CD14-positive monocyte (primary cell): ENCODE data around the gene KCTD16. TPM values are rescaled to one million over a fixed set of nuclear protein-coding genes. Genes with fewer than 3 reads are reported as not detected.

Experiments used
- DNase-seq, 3 donors: peaks; one replicate each; pipeline ENCODE4 v3.0.0-alpha.2; 2011 to 2022
- H2AFZ ChIP-seq: 2 replicates; pipeline ENCODE4 v1.6.0; 2012; ENCODE audit warnings: mild to moderate bottlenecking, low read depth, low read length, inconsistent platforms; ENCODE audit not compliant: insufficient read depth, poor library complexity, severe bottlenecking
- H3K27ac ChIP-seq, 2 donors: 1 replicate in 1 of 2; 2 replicates in 1 of 2; pipeline ENCODE4 v1.5.1; 2012 to 2013; ENCODE audit warnings: low read length in 2 of 2, control low read depth in 1 of 2, inconsistent platforms in 1 of 2, low read depth in 1 of 2, mild to moderate bottlenecking in 1 of 2
- H3K27me3 ChIP-seq, 2 donors: one replicate each; pipeline versions ENCODE4 v1.6.0 to v1.6.1; 2011 to 2013; ENCODE audit warnings: low read length in 2 of 2; ENCODE audit not compliant: control insufficient read depth in 2 of 2, insufficient read depth in 2 of 2
- H3K36me3 ChIP-seq, 2 donors: replicated peaks in 1 of 2; 1 replicate in 1 of 2; 2 replicates in 1 of 2; pipeline versions ENCODE4 v1.5.1 to v1.6.1; 2012 to 2013; ENCODE audit warnings: low read length in 2 of 2, control low read depth in 1 of 2, inconsistent platforms in 1 of 2, mild to moderate bottlenecking in 1 of 2; ENCODE audit not compliant: insufficient read depth in 2 of 2, control insufficient read depth in 1 of 2
- H3K4me1 ChIP-seq, 2 donors: 1 replicate in 1 of 2; 2 replicates in 1 of 2; pipeline versions ENCODE4 v1.5.1 to v1.6.1; 2012 to 2013; ENCODE audit warnings: low read length in 2 of 2, control low read depth in 1 of 2, inconsistent platforms in 1 of 2, mild to moderate bottlenecking in 1 of 2, moderate library complexity in 1 of 2; ENCODE audit not compliant: insufficient read depth in 2 of 2, control insufficient read depth in 1 of 2
- H3K4me2 ChIP-seq: replicated peaks from 2 replicates; pipeline ENCODE3; 2012; ENCODE audit warnings: low read length, moderate library complexity, mild to moderate bottlenecking; ENCODE audit not compliant: poor library complexity, severe bottlenecking; ENCODE audit errors: extremely low read depth
- H3K4me3 ChIP-seq, 3 experiments: fragments of 200-600 bp in 1 of 3; sonication (generic) in 1 of 3; replicated peaks in 1 of 3; 1 replicate in 2 of 3; 2 replicates in 1 of 3; pipeline ENCODE4 v1.5.1; 2011 to 2013; ENCODE audit warnings: low read length in 3 of 3, mild to moderate bottlenecking in 3 of 3, control low read depth in 2 of 3, low read depth in 2 of 3, inconsistent platforms in 1 of 3, moderate library complexity in 1 of 3
- H3K79me2 ChIP-seq: 2 replicates; pipeline ENCODE4 v1.6.0; 2012; ENCODE audit warnings: mild to moderate bottlenecking, control low read depth, inconsistent platforms, low read length, moderate library complexity; ENCODE audit not compliant: insufficient read depth
- H3K9ac ChIP-seq: 2 replicates; pipeline ENCODE4 v1.6.0; 2017; ENCODE audit warnings: low read length, mild to moderate bottlenecking; ENCODE audit not compliant: insufficient read depth, poor library complexity, severe bottlenecking
- H3K9me3 ChIP-seq, 2 donors: replicated peaks in 1 of 2; 1 replicate in 1 of 2; 2 replicates in 1 of 2; pipeline versions ENCODE4 v1.5.1 to v1.6.1; 2012 to 2013; ENCODE audit warnings: low read length in 2 of 2, control low read depth in 1 of 2; ENCODE audit not compliant: control insufficient read depth in 1 of 2, insufficient read depth in 1 of 2
- H4K20me1 ChIP-seq: 2 replicates; pipeline ENCODE4 v1.6.0; 2012; ENCODE audit warnings: mild to moderate bottlenecking, low read length, control low read depth, moderate library complexity; ENCODE audit not compliant: insufficient read depth
- H3K27ac Mint-ChIP-seq, 7 donors: one replicate each; pipeline ENCODE4 v1.8.0; 2020; ENCODE audit warnings: mild to moderate bottlenecking in 7 of 7, mixed read lengths in 7 of 7, moderate library complexity in 6 of 7, inconsistent platforms in 2 of 7
- H3K27me3 Mint-ChIP-seq, 3 donors: one replicate each; pipeline ENCODE4 v1.8.0; 2021 to 2022; ENCODE audit warnings: low read depth in 3 of 3, mild to moderate bottlenecking in 3 of 3, mixed read lengths in 3 of 3, moderate library complexity in 3 of 3, inconsistent platforms in 1 of 3
- H3K36me3 Mint-ChIP-seq, 2 donors: one replicate each; pipeline ENCODE4 v1.8.0; 2020; ENCODE audit warnings: mixed read lengths in 2 of 2, inconsistent platforms in 1 of 2, mild to moderate bottlenecking in 1 of 2
- H3K4me1 Mint-ChIP-seq: one replicate; pipeline ENCODE4 v1.8.0; 2020; ENCODE audit warnings: mild to moderate bottlenecking, mixed read lengths
- H3K4me3 Mint-ChIP-seq, 2 donors: one replicate each; pipeline ENCODE4 v1.8.0; 2020; ENCODE audit warnings: mild to moderate bottlenecking in 2 of 2, mixed read lengths in 2 of 2, moderate library complexity in 1 of 2
- H3K9me3 Mint-ChIP-seq, 7 donors: one replicate each; pipeline ENCODE4 v1.8.0; 2020 to 2022; ENCODE audit warnings: mixed read lengths in 7 of 7, mild to moderate bottlenecking in 6 of 7, moderate library complexity in 6 of 7, inconsistent platforms in 2 of 7
- WGBS: methylation state at CpG from one replicate; pipeline ENCODE4 v1.1.5; 2013; ENCODE audit warnings: missing lambda C conversion rate; ENCODE audit not compliant: insufficient coverage; 5-methylcytosine and 5-hydroxymethylcytosine counted together
- intact Hi-C, 2 donors: fragments of 100-400 bp; cut with micrococcal nuclease; formaldehyde crosslinking; loops; one replicate each; pipeline versions ENCODE4 v1.15.0 to v1.15.1; 2023
- polyA plus RNA-seq, 3 donors: library from polyadenylated mRNA; depleted of rRNA in 1 of 3; unstranded in 2 of 3; stranded (reverse) in 1 of 3; fragments of 300-500 nt in 2 of 3; fragments of >200 nt in 1 of 3; fragmentation: Illumina TruSeq in 2 of 3; gene quantifications; 1 replicate in 2 of 3; 2 replicates in 1 of 3; pipeline ENCODE4 v1.2.3, GENCODE V29; 2012 to 2021
- TF ChIP-seq, protein P1 (sequence below): fragments of 200-600 bp; IDR thresholded peaks from one replicate; pipeline ENCODE4 v1.8.0; 2022; ENCODE audit warnings: antibody characterized with exemption, mild to moderate bottlenecking

Gene KCTD16
- polyA plus RNA-seq, 3 donors = not detected

DNA sequence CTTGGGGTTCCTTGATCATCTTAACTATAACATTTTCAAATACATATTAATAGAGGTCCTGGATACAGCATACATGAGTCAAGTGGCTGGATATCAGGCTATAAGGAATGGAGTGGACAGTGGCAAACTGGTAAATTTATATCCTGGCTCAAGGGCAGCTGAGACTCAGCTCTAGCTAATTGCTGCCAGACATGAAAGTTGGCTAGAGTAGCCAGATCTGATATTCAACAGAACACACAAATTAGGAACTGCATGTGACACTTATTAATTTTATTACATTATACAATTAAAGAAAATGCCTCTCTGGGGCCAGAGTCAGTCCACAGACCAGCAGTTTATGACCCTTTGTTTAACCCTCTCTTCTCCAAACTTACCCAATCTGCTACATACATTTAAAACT lies 206.5 kb downstream of the KCTD16 start:
- DNase-seq = no peak
- H3K9me3 Mint-ChIP-seq = peaks cover 4 to 10% (median 7%) of the 10 kb centered on the region in 7 donors
- Histone ChIP-seq H3K9ac (no peak overlapping the region), H3K4me3 (no peak overlapping the region), H2AFZ (no peak overlapping the region), H3K4me1 (no peaks in the 10 kb centered on the region), H4K20me1 (no peaks in the 10 kb centered on the region), H3K9me3 (peaks cover 0 to 3% of the 10 kb centered on the region in 2 donors), H3K4me2 (no peak overlapping the region), H3K27me3 (no peaks in the 10 kb centered on the region), H3K36me3 (no peaks in the 10 kb centered on the region), H3K27ac (no peak overlapping the region), H3K79me2 (no peaks in the 10 kb centered on the region)
- H3K4me1 Mint-ChIP-seq = no peaks in the 10 kb centered on the region
- no peaks in the 10 kb centered on the region for H3K36me3 Mint-ChIP-seq
- intact Hi-C loops = no loop called here
- TF ChIP-seq, protein P1, sequence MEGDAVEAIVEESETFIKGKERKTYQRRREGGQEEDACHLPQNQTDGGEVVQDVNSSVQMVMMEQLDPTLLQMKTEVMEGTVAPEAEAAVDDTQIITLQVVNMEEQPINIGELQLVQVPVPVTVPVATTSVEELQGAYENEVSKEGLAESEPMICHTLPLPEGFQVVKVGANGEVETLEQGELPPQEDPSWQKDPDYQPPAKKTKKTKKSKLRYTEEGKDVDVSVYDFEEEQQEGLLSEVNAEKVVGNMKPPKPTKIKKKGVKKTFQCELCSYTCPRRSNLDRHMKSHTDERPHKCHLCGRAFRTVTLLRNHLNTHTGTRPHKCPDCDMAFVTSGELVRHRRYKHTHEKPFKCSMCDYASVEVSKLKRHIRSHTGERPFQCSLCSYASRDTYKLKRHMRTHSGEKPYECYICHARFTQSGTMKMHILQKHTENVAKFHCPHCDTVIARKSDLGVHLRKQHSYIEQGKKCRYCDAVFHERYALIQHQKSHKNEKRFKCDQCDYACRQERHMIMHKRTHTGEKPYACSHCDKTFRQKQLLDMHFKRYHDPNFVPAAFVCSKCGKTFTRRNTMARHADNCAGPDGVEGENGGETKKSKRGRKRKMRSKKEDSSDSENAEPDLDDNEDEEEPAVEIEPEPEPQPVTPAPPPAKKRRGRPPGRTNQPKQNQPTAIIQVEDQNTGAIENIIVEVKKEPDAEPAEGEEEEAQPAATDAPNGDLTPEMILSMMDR = no peak
- H3K27me3 Mint-ChIP-seq = peaks cover 0 to 5% (median 1%) of the 10 kb centered on the region in 3 donors
- H3K27ac Mint-ChIP-seq = no peak overlapping the region
- no peak overlapping the region for H3K4me3 Mint-ChIP-seq

DNA sequence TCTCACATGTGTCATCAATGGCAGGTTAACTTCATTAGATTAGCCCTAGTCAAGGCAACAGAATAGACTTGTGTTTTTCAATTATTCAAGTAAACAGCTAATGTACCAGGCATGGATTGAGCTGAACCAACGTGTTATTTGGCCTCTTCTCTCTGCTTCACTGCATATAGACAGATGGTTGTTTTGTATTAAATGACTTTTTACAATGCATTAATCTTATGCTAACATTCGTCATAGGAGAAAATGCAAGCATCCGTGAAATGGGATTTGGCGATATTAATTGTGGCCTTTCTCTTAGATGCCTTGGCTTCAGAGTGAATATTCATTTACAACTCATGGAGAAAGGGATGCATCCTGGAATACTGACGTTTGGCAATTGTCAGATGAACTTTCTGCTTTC lies 208.0 kb downstream of the KCTD16 start:
- DNase-seq = no peak
- no peak overlapping the region for H3K4me2 ChIP-seq
- TF ChIP-seq, protein P1 = no peak
- WGBS = 92% methylated on average over 2 of the region's 5 CpGs
- H3K36me3 Mint-ChIP-seq = no peaks in the 10 kb centered on the region
- no peak overlapping the region for H3K4me3 Mint-ChIP-seq
- peaks cover 5 to 10% (median 8%) of the 10 kb centered on the region in 7 donors for H3K9me3 Mint-ChIP-seq
- intact Hi-C loops = no loop called here
- H3K9me3 ChIP-seq = peaks cover 0 to 3% of the 10 kb centered on the region in 2 donors
- no peaks in the 10 kb centered on the region for H3K4me1 ChIP-seq
- no peak overlapping the region for H2AFZ ChIP-seq
- no peak overlapping the region for H3K4me3 ChIP-seq
- no peaks in the 10 kb centered on the region for H3K36me3 ChIP-seq
- peaks cover 0 to 5% (median 1%) of the 10 kb centered on the region in 3 donors for H3K27me3 Mint-ChIP-seq
- H3K79me2 ChIP-seq = no peaks in the 10 kb centered on the region
- no peak overlapping the region for H3K27ac ChIP-seq
- no peaks in the 10 kb centered on the region for H3K4me1 Mint-ChIP-seq
- H3K27me3 ChIP-seq = no peaks in the 10 kb centered on the region
- no peaks in the 10 kb centered on the region for H4K20me1 ChIP-seq
- H3K27ac Mint-ChIP-seq = no peak overlapping the region
- no peak overlapping the region for H3K9ac ChIP-seq
